Tibial artery (tissue), 4 donors: ENCODE measurements around the gene YDJC.
"Not testable (repeated sequence)": the region's sequence is repeated elsewhere in the genome, so short reads cannot be mapped to it uniquely, and the experiment has no call there.

ENCODE experiments used
- DNase-seq, 2 donors: peaks; one replicate each; pipeline ENCODE4 v3.0.0-alpha.2; 2019
- H3K27ac ChIP-seq, 2 donors: fragments of 200-600 bp; sonication (generic) in 1 of 2; 1 replicate in 1 of 2; 2 replicates in 1 of 2; pipeline ENCODE4 v1.5.1; 2018 to 2019; ENCODE audit warnings: mild to moderate bottlenecking in 1 of 2
- H3K27me3 ChIP-seq, 2 donors: fragments of 200-600 bp; sonication (generic) in 1 of 2; one replicate each; pipeline versions ENCODE4 v1.5.1 to v1.6.0; 2016 to 2019
- H3K36me3 ChIP-seq, 3 donors: fragments of 200-600 bp; sonication (generic) in 2 of 3; one replicate each; pipeline ENCODE4 v1.5.1; 2016 to 2019; ENCODE audit warnings: mild to moderate bottlenecking in 2 of 3
- H3K4me1 ChIP-seq, 4 donors: fragments of 200-600 bp; sonication (generic) in 2 of 4; 1 replicate in 3 of 4; 2 replicates in 1 of 4; pipeline ENCODE4 v1.5.1; 2016 to 2019
- H3K4me3 ChIP-seq, 2 donors: fragments of 200-600 bp; sonication (generic) in 1 of 2; 1 replicate in 1 of 2; 2 replicates in 1 of 2; pipeline ENCODE4 v1.5.1; 2018 to 2019; ENCODE audit warnings: mild to moderate bottlenecking in 2 of 2
- H3K9me3 ChIP-seq, 3 donors: fragments of 200-600 bp; sonication (generic) in 1 of 3; one replicate each; pipeline ENCODE4 v1.5.1; 2016 to 2019
- CTCF ChIP-seq, 2 experiments: fragments of 200-600 bp in 1 of 2; fragments of 450-650 bp in 1 of 2; IDR thresholded peaks; one replicate each; pipeline ENCODE4 v1.5.1; 2017 to 2019; ENCODE audit warnings: antibody characterized with exemption in 2 of 2, mild to moderate bottlenecking in 1 of 2, moderate library complexity in 1 of 2
- intact Hi-C: fragments of 100-400 bp; cut with DNase I; formaldehyde crosslinking; loops from one replicate; pipeline ENCODE4 v1.15.0; 2023; ENCODE audit warnings: low total_unique reads

YDJC gene

DNA sequence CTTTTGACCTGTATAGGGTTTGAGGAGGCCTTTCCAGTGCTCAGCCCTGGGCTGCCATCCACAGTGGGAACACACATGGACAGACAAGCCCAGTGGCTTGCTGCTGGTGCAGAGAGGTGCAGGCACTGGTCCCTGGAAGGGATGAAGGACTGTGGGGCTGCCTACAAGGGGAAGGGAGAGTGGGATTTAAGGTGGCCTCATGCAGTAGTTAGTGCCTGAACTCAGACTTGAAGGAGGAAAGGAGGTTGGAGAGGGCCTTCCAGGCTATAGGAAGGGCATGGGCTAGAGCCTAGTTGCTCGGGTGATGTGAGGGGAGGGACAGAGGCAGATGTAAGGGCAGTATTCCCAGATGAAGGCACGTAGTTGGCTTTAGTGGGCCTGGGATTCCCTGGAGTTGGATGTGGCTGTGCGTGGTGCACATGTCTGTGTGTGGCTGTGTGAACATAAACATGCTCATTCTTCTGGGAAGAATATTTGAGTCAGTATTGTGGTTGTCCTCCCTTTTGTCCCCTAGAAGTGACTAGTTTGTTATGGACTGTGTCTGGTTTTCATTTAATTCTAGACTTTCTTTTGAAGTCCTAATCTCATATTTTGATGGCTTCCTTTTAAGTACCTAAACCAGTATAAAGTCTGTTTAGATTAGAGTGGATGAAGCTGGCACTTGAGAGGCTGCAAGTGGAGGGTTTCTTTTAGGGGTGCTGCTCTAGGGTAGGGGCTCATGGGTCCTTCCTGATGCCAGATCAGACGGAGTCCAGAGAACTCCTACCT lies 18.4 kb downstream of the YDJC start:
- TF ChIP-seq CTCF (IDR thresholded peaks at IDR 0.05) = no peak
- H3K36me3 ChIP-seq = peaks cover 7 to 56% (median 30%) of the 10 kb centered on the region in 3 donors
- no peak overlapping the region for H3K27ac ChIP-seq
- DNase-seq = no peak
- H3K9me3 ChIP-seq = no peaks in the 10 kb centered on the region
- no peaks in the 10 kb centered on the region for H3K27me3 ChIP-seq
- peaks cover 0 to 7% (median 5%) of the 10 kb centered on the region in 4 donors for H3K4me1 ChIP-seq
- no peak overlapping the region for H3K4me3 ChIP-seq
- intact Hi-C loops = no loop called here

DNA sequence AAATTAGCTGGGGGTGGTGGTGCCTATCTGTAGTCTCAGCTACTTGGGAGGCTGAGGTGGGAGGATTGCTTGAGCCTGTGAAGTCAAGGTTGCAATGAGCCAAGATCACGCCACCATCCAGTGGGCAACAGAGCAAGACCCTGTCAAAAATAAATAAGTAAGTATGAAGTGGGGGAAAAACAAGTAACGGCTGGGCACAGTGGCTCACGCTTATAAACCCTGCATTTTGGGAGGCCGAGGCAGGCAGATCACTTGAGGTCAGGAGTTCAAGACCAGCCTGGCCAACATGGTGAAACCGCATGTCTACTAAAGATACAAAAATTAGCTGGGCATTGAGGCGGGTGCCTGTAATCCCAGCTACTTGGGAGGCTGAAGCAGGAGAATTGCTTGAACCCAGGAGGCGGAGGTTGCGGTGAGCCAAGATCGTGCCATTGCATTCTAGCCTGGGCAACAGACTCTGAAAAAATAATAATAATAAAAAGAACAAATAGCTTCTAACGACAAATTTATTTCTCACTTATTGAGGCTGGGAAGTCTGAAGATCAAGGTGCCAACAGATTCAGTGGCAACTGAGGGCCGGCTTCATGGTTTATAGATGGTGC lies 20.2 kb downstream of the YDJC start:
- H3K4me1 ChIP-seq = peaks cover 0 to 13% (median 5%) of the 10 kb centered on the region in 4 donors
- peaks cover 7 to 42% (median 26%) of the 10 kb centered on the region in 3 donors for H3K36me3 ChIP-seq
- H3K4me3 ChIP-seq, intact Hi-C loops, DNase-seq, H3K27me3 ChIP-seq, H3K27ac ChIP-seq, H3K9me3 ChIP-seq: not testable (repeated sequence)

GRCh38 chr22:21606775-21607174 lies 23.0 kb downstream of the YDJC start:
- Histone ChIP-seq H3K9me3 (no peaks in the 10 kb centered on the region), H3K4me3 (no peak overlapping the region), H3K27me3 (no peaks in the 10 kb centered on the region), H3K27ac (no peak overlapping the region), H3K36me3 (peaks cover 7 to 17% (median 13%) of the 10 kb centered on the region in 3 donors), H3K4me1 (peaks cover 0 to 24% (median 5%) of the 10 kb centered on the region in 4 donors)
- intact Hi-C loops = no loop called here
- no peak for TF ChIP-seq CTCF (IDR thresholded peaks at IDR 0.05)
- DNase-seq = no peak

DNA sequence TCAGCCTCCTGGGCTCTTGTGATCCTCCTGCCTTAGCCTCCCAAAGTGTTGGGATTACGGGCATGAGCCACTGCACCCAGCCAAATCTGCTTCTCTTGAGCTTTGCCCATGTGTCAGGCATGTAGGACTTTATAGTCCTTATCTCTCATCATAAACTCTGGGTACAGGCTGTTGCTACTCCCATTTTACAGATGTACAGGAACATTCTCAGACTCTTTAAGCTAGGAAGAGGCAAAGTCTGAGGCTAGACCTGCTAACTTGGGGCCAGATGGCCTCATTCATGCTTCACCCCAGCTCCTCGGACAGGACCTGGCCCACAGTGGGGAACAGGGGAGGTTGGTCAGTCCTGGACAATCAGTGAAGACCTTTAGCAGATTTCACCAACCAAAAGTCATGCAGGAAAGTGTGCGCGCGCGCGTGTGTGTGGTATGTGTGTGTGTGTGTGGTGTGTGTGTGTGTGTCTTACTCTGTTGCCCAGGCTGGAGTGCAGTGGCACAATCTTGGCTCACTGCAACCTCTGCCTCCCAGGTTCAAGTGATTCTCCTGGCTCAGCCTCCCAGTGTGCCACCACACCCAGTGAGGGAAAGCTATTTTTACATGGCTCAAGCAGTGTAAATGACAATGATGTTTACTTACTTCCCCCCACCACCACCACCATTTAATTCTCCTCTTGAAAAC lies 23.8 kb downstream of the YDJC start:
- intact Hi-C loops = no loop called here
- no peaks in the 10 kb centered on the region for H3K27me3 ChIP-seq
- no peak for DNase-seq
- H3K4me3 ChIP-seq = no peak overlapping the region
- TF ChIP-seq CTCF (IDR thresholded peaks at IDR 0.05) = no peak
- no peak overlapping the region for H3K27ac ChIP-seq
- H3K36me3 ChIP-seq = peaks cover 3 to 10% (median 5%) of the 10 kb centered on the region in 3 donors
- no peaks in the 10 kb centered on the region for H3K9me3 ChIP-seq
- peaks cover 0 to 25% (median 5%) of the 10 kb centered on the region in 4 donors for H3K4me1 ChIP-seq

DNA sequence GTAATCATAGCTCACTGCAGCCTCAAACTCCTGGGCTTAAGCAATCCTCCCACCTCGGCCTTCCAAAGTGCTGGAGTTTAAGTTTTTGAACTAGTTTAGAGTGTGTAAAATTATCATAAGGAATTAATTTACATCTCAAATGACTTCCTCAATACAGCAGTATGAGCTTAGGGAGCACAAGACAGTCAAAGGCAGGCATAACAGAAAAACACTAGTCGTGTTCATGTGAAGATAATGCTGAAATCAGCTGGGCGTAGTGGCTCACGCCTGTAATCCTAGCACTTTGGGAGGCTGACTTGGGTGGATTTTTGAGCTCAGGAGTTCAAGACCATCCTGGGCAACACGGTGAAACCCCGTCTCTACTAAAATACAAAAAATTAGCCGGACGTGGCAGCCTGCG lies 25.8 kb downstream of the YDJC start:
- Histone ChIP-seq H3K9me3 (no peaks in the 10 kb centered on the region), H3K36me3 (no peaks in the 10 kb centered on the region), H3K4me1 (peaks cover 0 to 41% (median 11%) of the 10 kb centered on the region in 4 donors), H3K27ac (no peak overlapping the region), H3K4me3 (no peak overlapping the region), H3K27me3 (no peaks in the 10 kb centered on the region)
- intact Hi-C loops = no loop called here
- DNase-seq = no peak
- no peak for TF ChIP-seq CTCF (IDR thresholded peaks at IDR 0.05)

- intact Hi-C loops = no loop called here
- peaks cover 0 to 46% (median 12%) of the 10 kb centered on the region in 4 donors for H3K4me1 ChIP-seq
- no peak for DNase-seq
- no peaks in the 10 kb centered on the region for H3K9me3 ChIP-seq
- no peaks in the 10 kb centered on the region for H3K36me3 ChIP-seq
- TF ChIP-seq CTCF (IDR thresholded peaks at IDR 0.05) = no peak
- no peaks in the 10 kb centered on the region for H3K27me3 ChIP-seq
- no peak overlapping the region for H3K27ac ChIP-seq
- no peak overlapping the region for H3K4me3 ChIP-seq
Measured at GRCh38 chr22:21602579-21602978, 27.2 kb downstream of the YDJC start.
